SJCRH30 (cell line): ENCODE results near the gene COL21A1. TPM values are rescaled to one million over a fixed set of nuclear protein-coding genes. Genes with fewer than 3 reads are reported as not detected.

ENCODE experiments used
- DNase-seq, 2 experiments: peaks; one replicate each; pipeline ENCODE4 v3.0.0-alpha.2; 2015 to 2020
- H3K27ac ChIP-seq: fragments of 250-450 bp; sonication (Bioruptor Pico); 2 replicates; pipeline ENCODE4 v1.5.1; 2020; ENCODE audit warnings: mild to moderate bottlenecking, moderate library complexity
- H3K27me3 ChIP-seq: fragments of 250-450 bp; sonication (Bioruptor Pico); 2 replicates; pipeline ENCODE4 v1.5.1; 2020; ENCODE audit warnings: mild to moderate bottlenecking, moderate library complexity
- H3K36me3 ChIP-seq: fragments of 250-450 bp; sonication (Bioruptor Pico); 2 replicates; pipeline ENCODE4 v1.5.1; 2020; ENCODE audit warnings: mild to moderate bottlenecking, moderate library complexity
- H3K4me1 ChIP-seq: fragments of 250-450 bp; sonication (Bioruptor Pico); 2 replicates; pipeline ENCODE4 v1.5.1; 2020; ENCODE audit warnings: mild to moderate bottlenecking, moderate library complexity
- H3K4me3 ChIP-seq: fragments of 250-450 bp; sonication (Bioruptor Pico); 2 replicates; pipeline ENCODE4 v1.5.1; 2020; ENCODE audit warnings: mild to moderate bottlenecking, moderate library complexity
- H3K9me3 ChIP-seq: fragments of 250-450 bp; sonication (Bioruptor Pico); replicated peaks from 2 replicates; pipeline ENCODE4 v1.5.1; 2020; ENCODE audit warnings: mild to moderate bottlenecking, moderate library complexity
- total RNA-seq: library from RNA; depleted of rRNA; stranded (reverse); fragments of >200 nt; shearing (Covaris generic); gene quantifications from 2 replicates; pipeline ENCODE4 v1.2.3, GENCODE V29; 2014; rRNA removed

Gene COL21A1
- total RNA-seq: 1.2 and 1.6 TPM in 2 replicates

- Histone ChIP-seq H3K27ac (peak within 1 kb of the TSS; percentile 68; the same call in 1 of the 2 replicates), H3K27me3 (no peaks in the 10 kb centered on the region), H3K4me3 (no peak within 1 kb of the TSS), H3K9me3 (no peaks in the 10 kb centered on the region), H3K4me1 (peaks cover 33% of the 10 kb centered on the region), H3K36me3 (no peaks in the 10 kb centered on the region)
- no peak for DNase-seq
Measured at GRCh38 chr6:56246881-56247653, at the start of gene COL21A1. Gene COL21A1 (minus strand): TSS chr6:56247580. CDS start chr6:56182618, 64,962 bp downstream.

- H3K4me3 ChIP-seq: no peak overlapping the region
- no peaks in the 10 kb centered on the region for H3K27me3 ChIP-seq
- no peaks in the 10 kb centered on the region for H3K36me3 ChIP-seq
- peaks cover 49% of the 10 kb centered on the region for H3K4me1 ChIP-seq
- peak; percentile 77 to 92 for DNase-seq
- no peaks in the 10 kb centered on the region for H3K9me3 ChIP-seq
- H3K27ac ChIP-seq: peak overlapping the region; percentile 98
Measured at GRCh38 chr6:56293781-56294180, 46.4 kb upstream of the COL21A1 start.

- H3K9me3 ChIP-seq: no peaks in the 10 kb centered on the region
- DNase-seq: peak; percentile 82 to 93
- no peaks in the 10 kb centered on the region for H3K36me3 ChIP-seq
- peaks cover 45% of the 10 kb centered on the region for H3K4me1 ChIP-seq
- no peaks in the 10 kb centered on the region for H3K27me3 ChIP-seq
- peak overlapping the region; percentile 98 for H3K27ac ChIP-seq
- no peak overlapping the region for H3K4me3 ChIP-seq
Measured at GRCh38 chr6:56292505-56293181, 45.3 kb upstream of the COL21A1 start.

- Histone ChIP-seq H3K4me3 (no peak overlapping the region), H3K9me3 (peaks cover 3% of the 10 kb centered on the region; the same call in 1 of the 2 replicates), H3K27me3 (no peaks in the 10 kb centered on the region), H3K36me3 (no peaks in the 10 kb centered on the region), H3K27ac (peak overlapping the region; percentile 98), H3K4me1 (peaks cover 34% of the 10 kb centered on the region)
- DNase-seq: peak in 1 of 2 experiments; percentile 31
Measured at GRCh38 chr6:56291302-56291917, 44.0 kb upstream of the COL21A1 start.

GRCh38 chr6:56289721-56290120 lies 42.3 kb upstream of the COL21A1 start:
- Histone ChIP-seq H3K27me3 (no peaks in the 10 kb centered on the region), H3K9me3 (peaks cover 3% of the 10 kb centered on the region; the same call in 1 of the 2 replicates), H3K36me3 (no peaks in the 10 kb centered on the region), H3K27ac (no peak overlapping the region), H3K4me3 (no peak overlapping the region), H3K4me1 (peaks cover 27% of the 10 kb centered on the region)
- DNase-seq: no peak

GRCh38 chr6:56288347-56288746 lies 41.0 kb upstream of the COL21A1 start:
- no peaks in the 10 kb centered on the region for H3K36me3 ChIP-seq
- peaks cover 3% of the 10 kb centered on the region; the same call in 1 of the 2 replicates for H3K9me3 ChIP-seq
- no peaks in the 10 kb centered on the region for H3K27me3 ChIP-seq
- DNase-seq: no peak
- H3K27ac ChIP-seq: no peak overlapping the region
- H3K4me3 ChIP-seq: no peak overlapping the region
- H3K4me1 ChIP-seq: peaks cover 16% of the 10 kb centered on the region

GRCh38 chr6:56282391-56282790 lies 35.0 kb upstream of the COL21A1 start:
- H3K36me3 ChIP-seq: no peaks in the 10 kb centered on the region
- H3K27ac ChIP-seq: no peak overlapping the region
- no peaks in the 10 kb centered on the region for H3K27me3 ChIP-seq
- peaks cover 14% of the 10 kb centered on the region for H3K4me1 ChIP-seq
- DNase-seq: no peak
- peaks cover 3% of the 10 kb centered on the region; the same call in 1 of the 2 replicates for H3K9me3 ChIP-seq
- no peak overlapping the region for H3K4me3 ChIP-seq

- H3K36me3 ChIP-seq: no peaks in the 10 kb centered on the region
- H3K4me1 ChIP-seq: peaks cover 15% of the 10 kb centered on the region
- no peak overlapping the region for H3K4me3 ChIP-seq
- H3K27me3 ChIP-seq: no peaks in the 10 kb centered on the region
- H3K9me3 ChIP-seq: no peaks in the 10 kb centered on the region
- no peak for DNase-seq
- H3K27ac ChIP-seq: no peak overlapping the region
Measured at GRCh38 chr6:56280126-56280525, 32.7 kb upstream of the COL21A1 start.

- no peak for DNase-seq
- H3K27me3 ChIP-seq: no peaks in the 10 kb centered on the region
- H3K4me3 ChIP-seq: no peak overlapping the region
- H3K36me3 ChIP-seq: no peaks in the 10 kb centered on the region
- H3K27ac ChIP-seq: no peak overlapping the region
- H3K4me1 ChIP-seq: peaks cover 15% of the 10 kb centered on the region
- no peaks in the 10 kb centered on the region for H3K9me3 ChIP-seq
Measured at GRCh38 chr6:56279331-56280080, 32.1 kb upstream of the COL21A1 start.

GRCh38 chr6:56278171-56278591 lies 30.8 kb upstream of the COL21A1 start:
- peak; percentile 62 to 85 for DNase-seq

GRCh38 chr6:56270812-56271441 lies 23.5 kb upstream of the COL21A1 start:
- Histone ChIP-seq H3K36me3 (no peaks in the 10 kb centered on the region), H3K4me1 (no peaks in the 10 kb centered on the region), H3K27me3 (no peaks in the 10 kb centered on the region), H3K9me3 (no peaks in the 10 kb centered on the region; the same call in 1 of the 2 replicates), H3K27ac (no peak overlapping the region), H3K4me3 (no peak overlapping the region)
- no peak for DNase-seq

More at GRCh38 chr6:56278171-56278591, 30.8 kb upstream of the COL21A1 start:
- Histone ChIP-seq H3K4me3 (no peak overlapping the region), H3K4me1 (peaks cover 15% of the 10 kb centered on the region), H3K9me3 (no peaks in the 10 kb centered on the region), H3K27me3 (no peaks in the 10 kb centered on the region), H3K36me3 (no peaks in the 10 kb centered on the region), H3K27ac (peak overlapping the region; percentile 29)

- no peak overlapping the region for H3K4me3 ChIP-seq
- H3K36me3 ChIP-seq: no peaks in the 10 kb centered on the region
- peaks cover 3% of the 10 kb centered on the region for H3K4me1 ChIP-seq
- H3K27ac ChIP-seq: no peak overlapping the region
- no peaks in the 10 kb centered on the region for H3K27me3 ChIP-seq
- DNase-seq: no peak
- no peaks in the 10 kb centered on the region; the same call in 1 of the 2 replicates for H3K9me3 ChIP-seq
Measured at GRCh38 chr6:56268266-56268665, 20.9 kb upstream of the COL21A1 start.

GRCh38 chr6:56266011-56266410 lies 18.6 kb upstream of the COL21A1 start:
- no peak for DNase-seq
- peaks cover 7% of the 10 kb centered on the region for H3K4me1 ChIP-seq
- no peak overlapping the region for H3K27ac ChIP-seq
- H3K27me3 ChIP-seq: no peaks in the 10 kb centered on the region
- H3K9me3 ChIP-seq: no peaks in the 10 kb centered on the region; the same call in 1 of the 2 replicates
- H3K36me3 ChIP-seq: no peaks in the 10 kb centered on the region
- no peak overlapping the region for H3K4me3 ChIP-seq
